PFSK-1 (cell line): ENCODE measurements around the gene ALG6.

Source experiments
- FOXP2 ChIP-seq: optimal IDR thresholded peaks from 2 replicates; pipeline ENCODE3; 2011; ENCODE audit warnings: borderline replicate concordance, control low read depth, inconsistent platforms; ENCODE audit not compliant: insufficient read depth; ENCODE audit errors: extremely low read length, extremely low read depth
- POLR2AphosphoS5 ChIP-seq: IDR thresholded peaks from 2 replicates; pipeline ENCODE4 v1.6.1; 2012; ENCODE audit warnings: low read depth, mild to moderate bottlenecking, control low read depth, low read length, moderate library complexity
- REST ChIP-seq, 2 experiments: IDR thresholded peaks; 2 replicates each; pipeline versions ENCODE4 v1.6.1 to v1.8.0; 2011 to 2012; ENCODE audit warnings: low read depth in 2 of 2, low read length in 2 of 2, control low read depth in 1 of 2, inconsistent platforms in 1 of 2, mild to moderate bottlenecking in 1 of 2, moderate library complexity in 1 of 2; ENCODE audit not compliant: insufficient read depth in 1 of 2
- SIN3A ChIP-seq: IDR thresholded peaks from 2 replicates; pipeline ENCODE4 v1.6.1; 2012; ENCODE audit warnings: mild to moderate bottlenecking, low read length, moderate library complexity, borderline replicate concordance; ENCODE audit not compliant: insufficient read depth
- TAF1 ChIP-seq: IDR thresholded peaks from 2 replicates; pipeline ENCODE4 v1.6.1; 2012; ENCODE audit warnings: low read length, control low read depth, borderline replicate concordance; ENCODE audit not compliant: insufficient read depth

ALG6 gene

DNA sequence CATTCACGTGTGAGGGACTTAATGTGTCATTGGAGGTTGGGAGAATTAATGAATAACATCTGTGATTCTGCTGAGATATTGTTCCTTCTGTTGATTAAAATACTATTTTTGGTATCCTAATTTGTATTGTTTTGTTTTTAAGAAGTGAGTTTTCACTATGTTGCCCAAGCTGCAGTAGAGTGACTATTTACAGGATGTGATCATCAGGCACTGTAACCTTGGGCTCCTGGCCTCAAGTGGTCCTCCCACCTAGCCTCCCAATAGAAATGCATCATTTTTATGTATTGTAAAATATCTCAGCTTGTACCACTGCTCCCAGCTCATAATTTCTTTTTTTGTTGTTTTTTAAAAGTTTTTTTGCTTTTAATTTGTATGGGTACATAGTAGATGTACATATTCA lies 14.3 kb downstream of the ALG6 start:
- TF ChIP-seq SIN3A (no peak), FOXP2 (no peak), REST (IDR thresholded peaks at IDR 0.05; ENCODE audit: insufficient read depth in 1 of 2, low read depth in 2 of 2, low read length in 2 of 2) (no peak)

DNA sequence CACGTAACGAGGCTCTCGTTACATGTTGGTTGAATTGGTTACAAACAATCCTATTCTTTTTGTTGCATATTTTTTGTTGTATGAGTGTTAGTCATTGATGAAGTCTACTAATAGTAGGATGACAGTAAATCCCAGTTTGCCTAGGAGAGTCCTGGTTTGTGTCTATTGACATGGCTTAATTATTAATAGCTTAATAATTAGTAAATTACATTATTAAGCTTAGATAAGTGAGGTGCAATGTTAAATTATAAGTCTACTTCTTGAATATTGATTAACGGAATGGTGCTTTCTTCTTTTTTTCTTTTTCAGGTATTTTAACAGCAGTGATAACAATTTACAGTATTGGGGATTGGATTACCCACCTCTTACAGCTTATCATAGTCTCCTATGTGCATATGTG lies 34.5 kb downstream of the ALG6 start:
- TF ChIP-seq REST (IDR thresholded peaks at IDR 0.05; ENCODE audit: insufficient read depth in 1 of 2, low read depth in 2 of 2, low read length in 2 of 2) (no peak), FOXP2 (no peak), SIN3A (no peak), TAF1 (no peak), POLR2AphosphoS5 (no peak)

DNA sequence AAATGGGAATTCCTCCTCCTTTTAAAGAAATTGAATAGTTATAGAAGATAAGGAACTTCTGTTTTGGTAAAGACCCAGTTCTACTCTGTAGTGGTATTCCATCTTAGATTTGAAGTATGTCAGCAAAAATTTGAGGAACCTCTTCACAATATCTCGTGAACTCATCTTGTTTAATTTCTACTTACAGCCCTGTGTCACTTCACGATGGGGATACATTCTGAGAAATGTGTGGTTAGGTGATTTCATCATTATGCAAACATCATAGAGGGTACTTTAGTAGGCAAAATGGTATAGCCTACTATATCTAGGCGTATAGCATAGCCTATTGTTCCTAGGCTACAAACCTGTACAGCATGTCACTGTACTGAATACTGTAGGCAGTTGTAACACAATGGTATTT lies 36.0 kb downstream of the ALG6 start:
- TF ChIP-seq REST (IDR thresholded peaks at IDR 0.05; ENCODE audit: insufficient read depth in 1 of 2, low read depth in 2 of 2, low read length in 2 of 2) (no peak), SIN3A (no peak), FOXP2 (no peak), POLR2AphosphoS5 (no peak), TAF1 (no peak)

DNA sequence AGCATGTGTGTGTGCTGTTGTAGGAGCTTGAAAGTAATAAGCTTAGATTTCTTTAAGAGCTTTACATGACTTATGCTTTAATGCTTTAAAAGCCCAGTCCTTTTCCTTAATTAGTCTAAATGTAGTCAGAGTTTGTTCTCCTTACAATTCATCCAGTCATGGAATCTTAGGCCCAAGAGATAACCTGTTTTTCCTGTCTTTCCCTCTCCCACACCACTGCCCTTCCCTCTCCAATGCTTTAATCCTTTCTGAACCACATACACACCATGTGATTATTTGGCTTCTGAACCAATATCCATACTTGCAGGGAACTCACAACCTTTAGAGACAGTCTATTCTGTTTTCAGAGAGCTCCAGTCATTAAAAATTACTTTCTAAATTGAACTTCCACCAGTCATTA lies 37.6 kb downstream of the ALG6 start:
- no peak for TF ChIP-seq SIN3A
- TF ChIP-seq POLR2AphosphoS5, result no peak

- no peak for TF ChIP-seq SIN3A
- no peak for TF ChIP-seq REST (IDR thresholded peaks at IDR 0.05; ENCODE audit: insufficient read depth in 1 of 2, low read depth in 2 of 2, low read length in 2 of 2)
- no peak for TF ChIP-seq POLR2AphosphoS5
- no peak for TF ChIP-seq TAF1
- TF ChIP-seq FOXP2, result no peak
Measured at GRCh38 chr1:63405987-63406386, 38.6 kb downstream of the ALG6 start.
